Fibroblast of peridontal ligament (primary cell): ENCODE measurements around the gene CLCNKA.
A peak's percentile ranks its signal among the peaks of the same experiment; 100 is the strongest.

Experiments used
- DNase-seq: peaks from one replicate; pipeline ENCODE4 v3.0.0-alpha.2; 2010; ENCODE audit errors: extremely low read depth

Gene CLCNKA

DNA sequence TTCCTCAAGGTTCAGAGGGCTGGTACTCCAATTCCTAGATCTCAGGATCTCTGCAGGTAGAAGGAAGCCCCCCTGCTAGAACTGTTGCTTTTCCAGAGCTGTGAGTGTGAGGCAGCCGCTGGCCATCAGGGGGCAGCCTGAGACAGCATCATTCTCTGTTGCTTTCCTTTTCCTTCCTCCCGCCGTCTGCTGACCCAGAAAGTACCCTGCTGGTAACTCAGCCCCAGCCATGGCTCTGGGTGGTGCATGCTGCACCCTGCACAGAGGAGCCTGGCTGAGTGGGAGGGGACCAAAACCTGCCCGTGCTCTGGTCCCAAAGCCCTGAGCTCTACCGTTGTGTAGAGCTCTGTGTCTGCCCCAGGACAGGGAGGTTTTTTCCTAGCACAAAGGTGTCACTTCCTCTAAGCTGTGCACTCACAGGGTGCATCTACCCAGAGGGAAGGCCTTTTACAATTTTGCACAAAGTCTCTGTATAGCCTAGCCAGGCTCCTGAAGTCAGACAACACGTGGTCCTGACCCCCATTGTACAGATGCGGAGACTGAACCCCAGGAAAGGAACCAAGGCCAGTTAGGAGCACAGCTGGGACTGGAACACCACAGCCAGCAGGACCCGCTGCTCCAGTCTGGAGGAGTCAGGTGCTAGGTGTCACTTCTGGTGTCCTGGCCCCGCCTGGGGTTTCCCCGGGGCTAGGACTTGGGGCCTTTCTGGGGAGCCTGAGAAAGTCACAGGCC lies 57.3 kb downstream of the CLCNKA start:
- peak; percentile 69 for DNase-seq

DNA sequence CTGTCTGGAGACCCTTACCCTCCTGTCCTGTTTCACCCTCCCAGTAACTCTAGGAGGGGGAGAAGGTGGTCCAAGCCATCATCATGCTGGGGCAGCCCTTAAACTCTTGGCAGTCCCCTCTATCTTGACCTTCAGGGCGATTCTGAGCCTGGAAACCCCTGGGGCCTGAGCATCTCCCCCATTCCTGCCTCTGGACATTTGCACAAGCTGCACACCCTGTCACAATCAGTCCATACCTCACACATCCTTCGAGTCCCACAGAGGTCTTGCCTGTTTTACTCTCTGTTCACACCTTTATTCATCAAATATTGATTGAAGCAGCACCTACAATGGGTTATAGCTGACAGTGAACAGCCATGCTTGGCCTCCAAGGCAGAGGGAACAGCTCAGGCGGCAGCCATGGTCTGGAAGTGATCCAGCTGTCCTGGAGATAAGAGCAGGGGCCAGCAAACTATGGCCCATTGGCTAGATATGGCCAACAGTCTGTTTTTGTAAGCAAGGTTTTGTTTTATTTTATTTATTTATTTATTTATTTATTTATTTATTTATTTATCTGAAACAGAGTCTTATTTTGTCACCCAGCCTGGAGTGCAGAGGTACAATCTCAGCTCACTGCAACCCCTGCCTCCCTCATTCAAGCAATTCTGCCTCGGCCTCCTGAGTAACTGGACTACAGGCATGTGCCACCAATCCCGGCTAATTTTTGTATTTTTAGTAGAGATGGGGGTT lies 58.8 kb downstream of the CLCNKA start:
- no peak for DNase-seq

DNA sequence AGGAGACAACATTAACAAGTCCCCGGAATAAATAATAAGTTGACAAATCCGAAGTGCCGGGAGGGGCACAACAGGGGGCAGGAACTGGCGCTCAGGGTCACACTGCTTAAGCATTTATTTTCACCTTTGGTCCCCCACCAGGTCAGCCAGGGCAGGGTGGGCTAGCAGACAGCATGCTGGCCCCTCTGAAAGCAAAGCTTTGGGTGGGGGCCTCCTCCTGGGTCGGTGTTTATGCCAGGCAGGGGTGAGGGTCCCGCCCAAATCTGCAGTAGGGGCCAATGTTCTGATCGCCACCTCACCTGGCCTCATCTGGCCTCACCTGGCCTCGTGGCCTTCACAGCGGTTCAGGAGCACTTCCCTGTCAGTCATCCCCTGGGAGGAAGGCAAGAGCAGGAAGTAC lies 59.8 kb downstream of the CLCNKA start:
- DNase-seq, result no peak

DNA sequence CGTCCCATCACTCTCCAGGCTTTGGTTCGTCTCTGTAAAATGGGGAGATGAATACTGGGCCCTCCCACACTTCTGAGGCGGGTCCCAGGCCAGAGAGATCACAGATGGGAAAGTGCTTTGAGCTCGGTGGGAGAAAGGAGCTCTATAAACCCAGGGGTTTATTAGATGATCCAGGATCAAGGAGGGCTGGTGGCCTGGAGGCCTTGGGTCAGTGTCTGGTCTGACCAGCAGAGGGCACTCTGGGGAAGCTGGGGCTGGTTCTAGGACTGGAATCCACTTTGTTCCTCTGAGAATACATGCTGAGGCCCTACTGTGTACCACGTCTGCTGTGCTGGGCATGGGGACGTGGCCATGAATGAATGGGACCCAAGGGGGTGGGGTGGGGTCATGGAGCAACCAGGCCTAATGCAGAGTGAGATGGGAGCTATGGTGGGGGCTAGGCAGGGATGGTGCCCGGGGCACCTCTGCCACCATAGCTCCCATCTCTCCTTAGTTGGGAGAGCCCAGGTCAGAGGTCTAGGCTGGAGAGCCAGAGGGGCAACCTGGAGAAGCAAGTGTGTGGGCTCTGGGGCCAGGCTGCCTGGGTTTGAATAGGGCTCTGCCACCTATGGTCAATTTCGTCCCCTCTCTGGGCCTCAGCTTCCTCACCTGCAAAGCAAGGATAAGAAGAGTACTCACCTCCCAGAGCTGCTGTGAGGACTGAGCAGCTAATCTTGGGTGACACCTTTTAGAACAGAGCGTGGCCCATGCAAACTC lies 60.6 kb downstream of the CLCNKA start:
- peak; percentile 60 for DNase-seq

DNA sequence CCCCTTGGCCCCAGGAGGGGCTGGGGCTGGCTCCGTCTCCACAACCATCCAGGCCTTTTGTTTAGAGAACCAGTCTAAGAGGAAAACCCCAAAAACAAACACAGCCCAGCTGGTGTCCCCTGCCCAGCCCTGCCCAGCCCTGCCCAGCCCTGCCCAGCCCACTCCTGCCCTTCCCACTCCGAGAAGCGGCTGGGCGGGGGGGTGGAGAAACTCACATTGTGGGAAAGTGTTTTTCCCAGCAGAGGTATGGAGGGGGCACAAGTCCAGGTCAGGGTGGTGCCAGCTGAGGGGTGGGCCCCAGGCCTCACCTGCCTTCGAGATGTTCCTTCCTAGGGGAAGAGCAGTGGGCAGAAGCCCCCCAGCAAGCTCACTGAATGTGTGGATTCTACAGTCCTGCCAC lies 61.6 kb downstream of the CLCNKA start:
- DNase-seq, result no peak
